HepG2 (cell line): ENCODE data around the gene UNC13D. TPM values are rescaled to one million over a fixed set of nuclear protein-coding genes. Genes with fewer than 3 reads are reported as not detected.

Source experiments
- ATAC-seq: fragments of 200-7000 bp; cut with Tn5 transposase; 3 replicates; pipeline ENCODE4 v1.9.1; 2020; ENCODE audit warnings: mild to moderate bottlenecking, moderate library complexity
- BruUV-seq: library from RNA; stranded (reverse); fragments of 400-500 nt; replicated peaks from 2 replicates; lab custom pipeline; 2021; lab: Mats Ljungman, UMichigan
- CTCF ChIA-PET: fragments of 300-600 bp; formaldehyde crosslinking; extraction: SDS; loops from one replicate; lab custom pipeline; 2021; ENCODE audit warnings: low total read pairs, inconsistent platforms, low intra/inter-chr PET ratio; lab: Yijun Ruan, JAX
- POLR2A ChIA-PET: fragments of 350-600 bp; sonication (Branson Sonifier 250); formaldehyde crosslinking; loops from one replicate; lab custom pipeline; 2020; ENCODE audit warnings: antibody characterized with exemption, inconsistent platforms; lab: Yijun Ruan, JAX
- DNase-seq: peaks from one replicate; pipeline ENCODE4 v3.0.0-alpha.2; 2015; ENCODE audit warnings: low spot score
- FAIRE-seq: peaks from 3 replicates; lab custom pipeline; 2011; peaks lifted over from hg19 to GRCh38; lab: Jason Lieb, UNC
- H2AFZ ChIP-seq: one replicate; pipeline ENCODE4 v1.6.1; 2011; ENCODE audit warnings: low read length, inconsistent platforms
- H3K27ac ChIP-seq: fragments of 300-600 bp; 3 replicates; pipeline ENCODE4 v1.8.0; 2011; ENCODE audit warnings: mixed run types, mild to moderate bottlenecking, mixed read lengths, low read length, inconsistent platforms; ENCODE audit not compliant: insufficient read depth; ENCODE audit errors: extremely low read length
- H3K27me3 ChIP-seq, 2 experiments: fragments of 200-600 bp in 1 of 2; 2 replicates in 1 of 2; 3 replicates in 1 of 2; pipeline versions ENCODE4 v1.6.0 to v1.8.0; 2011; ENCODE audit warnings: low read length in 2 of 2, mild to moderate bottlenecking in 2 of 2, moderate library complexity in 2 of 2, inconsistent platforms in 1 of 2; ENCODE audit not compliant: insufficient read depth in 2 of 2, control insufficient read depth in 1 of 2
- H3K36me3 ChIP-seq, 2 experiments: fragments of 200-600 bp in 1 of 2; replicated peaks in 1 of 2; 2 replicates in 1 of 2; 3 replicates in 1 of 2; pipeline versions ENCODE4 v1.5.1 to v1.8.0; 2011; ENCODE audit warnings: low read length in 2 of 2, inconsistent platforms in 1 of 2; ENCODE audit not compliant: insufficient read depth in 2 of 2, control insufficient read depth in 1 of 2
- H3K4me1 ChIP-seq: 2 replicates; pipeline ENCODE4 v1.5.1; 2012; ENCODE audit warnings: low read length, inconsistent platforms; ENCODE audit not compliant: insufficient read depth
- H3K4me2 ChIP-seq: 2 replicates; pipeline ENCODE4 v1.6.0; 2011; ENCODE audit warnings: low read depth, low read length, inconsistent platforms
- H3K4me3 ChIP-seq, 3 experiments: fragments of 200-600 bp in 1 of 3; sonication (generic), shearing (Covaris generic) in 1 of 3; replicated peaks in 1 of 3; 2 replicates each; pipeline ENCODE4 v1.5.1; 2011 to 2016; ENCODE audit warnings: low read length in 3 of 3, inconsistent platforms in 2 of 3, low read depth in 2 of 3, mild to moderate bottlenecking in 2 of 3, control low read depth in 1 of 3, mixed read lengths in 1 of 3; ENCODE audit not compliant: insufficient read depth in 1 of 3
- H3K79me2 ChIP-seq: one replicate; pipeline ENCODE4 v1.6.1; 2011; ENCODE audit warnings: low read length, inconsistent platforms; ENCODE audit not compliant: insufficient read depth
- H3K9ac ChIP-seq: 2 replicates; pipeline ENCODE4 v1.6.0; 2011; ENCODE audit warnings: mild to moderate bottlenecking, low read depth, low read length, inconsistent platforms; ENCODE audit not compliant: insufficient read depth
- H3K9me3 ChIP-seq: 2 replicates; pipeline ENCODE4 v1.5.1; 2012; ENCODE audit warnings: mild to moderate bottlenecking, low read length
- H4K20me1 ChIP-seq: 2 replicates; pipeline ENCODE4 v1.6.0; 2011; ENCODE audit warnings: inconsistent platforms, mild to moderate bottlenecking, low read length, moderate library complexity; ENCODE audit not compliant: insufficient read depth
- IRF1 ChIP-seq: sonication (generic); formaldehyde crosslinking; IDR thresholded peaks from 2 replicates; pipeline ENCODE4 v1.4.0; 2020; ENCODE audit warnings: low read depth, mild to moderate bottlenecking, missing genetic modification reagents
- MAFF ChIP-seq: IDR thresholded peaks from 2 replicates; pipeline ENCODE4 v1.6.1; 2011; ENCODE audit warnings: low read depth, low read length, improper control_type of control experiment
- MAFK ChIP-seq, 2 experiments: IDR thresholded peaks in 1 of 2; conservative IDR thresholded peaks in 1 of 2; 2 replicates each; pipeline ENCODE4 v1.6.1; 2011; ENCODE audit warnings: improper control_type of control experiment in 2 of 2, low read length in 2 of 2
- TOPORS ChIP-seq: sonication (generic); formaldehyde crosslinking; IDR thresholded peaks from 2 replicates; pipeline ENCODE4 v1.8.0; 2023; ENCODE audit warnings: mild to moderate bottlenecking, missing genetic modification reagents
- WGBS: methylation state at CpG from one replicate; pipeline ENCODE4 v1.1.6; 2017; ENCODE audit warnings: low lambda C conversion rate; 5-methylcytosine and 5-hydroxymethylcytosine counted together
- in situ Hi-C: cut with HindIII; loops from 2 replicates; pipeline ENCODE4 v1.10.0; 2017; ENCODE audit warnings: low pct_unique_long_range_greater_than_20kb; ENCODE audit not compliant: extremely low pct_ligation_motif_present
- intact Hi-C: fragments of 100-400 bp; cut with micrococcal nuclease; formaldehyde crosslinking; loops from one replicate; pipeline ENCODE4 v1.10.0; 2022; ENCODE audit not compliant: unreplicated experiment
- polyA plus RNA-seq, 8 experiments: library from polyadenylated mRNA; depleted of rRNA in 3 of 8; stranded (reverse) in 7 of 8; unstranded in 1 of 8; fragments of >200 nt; fragmentation: Illumina TruSeq in 4 of 8; extraction: Trizol in 4 of 8; gene quantifications; 2 replicates each; pipeline versions ENCODE4 v1.2.1 to v1.2.3, GENCODE V29; 2011 to 2016; ENCODE audit warnings: low read depth in 4 of 8, missing spikeins in 1 of 8, mixed read lengths in 1 of 8; ENCODE audit not compliant: insufficient read depth in 1 of 8
- total RNA-seq, 5 experiments: library from RNA; depleted of rRNA; stranded (reverse); fragments of >200 nt; fragmentation: Illumina TruSeq; extraction: Trizol; gene quantifications; 2 replicates each; pipeline ENCODE4 v1.2.3, GENCODE V29; 2016; ENCODE audit warnings: low read depth in 1 of 5
- TF ChIP-seq, protein P1 (sequence below): sonication (generic); IDR thresholded peaks from 2 replicates; pipeline ENCODE4 v1.6.1; 2016; ENCODE audit warnings: low read depth, borderline replicate concordance
- TF ChIP-seq, protein P2 (sequence below): sonication (generic); formaldehyde crosslinking; IDR thresholded peaks from 2 replicates; pipeline ENCODE4 v1.9.0; 2022; ENCODE audit warnings: missing genetic modification reagents, mild to moderate bottlenecking, borderline replicate concordance

The UNC13D gene
- total and polyA plus RNA-seq, 2 of the 13 experiments (the other 11 are each of a cell fraction or from before 2014, with no cell fraction given): 29.7 to 42.7 TPM

- ChIA-PET POLR2A (interaction anchor here (1.3 kb wide), 1 partner anchor 32 kb away, joined by 3 read pairs; no protein-coding TSS in a partner anchor), CTCF (no interaction called here)
Observed at GRCh38 chr17:75812096-75813013, 31.8 kb downstream of the UNC13D start.

GRCh38 chr17:75811174-75811573 lies 33.0 kb downstream of the UNC13D start:
- no peak overlapping the region for H3K27ac ChIP-seq
- intact Hi-C loops: no loop called here
- H3K4me3 ChIP-seq: no peak overlapping the region
- no peak overlapping the region for H3K4me2 ChIP-seq
- H4K20me1 ChIP-seq: no peaks in the 10 kb centered on the region
- H3K79me2 ChIP-seq: peaks cover 5% of the 10 kb centered on the region
- WGBS: 94% methylated on average over 7 of the region's 7 CpGs
- peaks cover 49 to 69% of the 10 kb centered on the region in 2 experiments for H3K36me3 ChIP-seq
- no TSS peak for BruUV-seq
- no peak for FAIRE-seq
- TF ChIP-seq MAFK (conservative IDR thresholded peaks at IDR 0.05 in 1 of 2, IDR thresholded peaks at IDR 0.05 in 1 of 2; ENCODE audit: low read length in 2 of 2): peak; percentile 22 to 66; a peak in 3 of 4 replicates
- TF ChIP-seq MAFF: 0 out of 2 replicates have a peak, but pooled peaks have one; percentile 21
- TF ChIP-seq IRF1 (CRISPR knock-in tag): no peak
- TF ChIP-seq, protein P1, sequence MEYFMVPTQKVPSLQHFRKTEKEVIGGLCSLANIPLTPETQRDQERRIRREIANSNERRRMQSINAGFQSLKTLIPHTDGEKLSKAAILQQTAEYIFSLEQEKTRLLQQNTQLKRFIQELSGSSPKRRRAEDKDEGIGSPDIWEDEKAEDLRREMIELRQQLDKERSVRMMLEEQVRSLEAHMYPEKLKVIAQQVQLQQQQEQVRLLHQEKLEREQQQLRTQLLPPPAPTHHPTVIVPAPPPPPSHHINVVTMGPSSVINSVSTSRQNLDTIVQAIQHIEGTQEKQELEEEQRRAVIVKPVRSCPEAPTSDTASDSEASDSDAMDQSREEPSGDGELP: no peak
- TF ChIP-seq, all 625 proteins: peak for 2
- no peak overlapping the region for H2AFZ ChIP-seq
- H3K9ac ChIP-seq: no peak overlapping the region
- H3K27me3 ChIP-seq: no peaks in the 10 kb centered on the region
- in situ Hi-C loops: no loop called here
- ChIA-PET POLR2A (interaction anchor here (0.6 to 1.5 kb wide), 2 partner anchors 31 to 39 kb away, joined by 3 read pairs; no protein-coding TSS in a partner anchor), CTCF (no interaction called here)
- no peaks in the 10 kb centered on the region for H3K4me1 ChIP-seq
- no peak for DNase-seq
- no peaks in the 10 kb centered on the region for H3K9me3 ChIP-seq
- ATAC-seq: no peak

More at GRCh38 chr17:75812096-75813013, 31.8 kb downstream of the UNC13D start:
- Histone ChIP-seq H3K4me2 (no peak overlapping the region), H3K27me3 (no peaks in the 10 kb centered on the region), H3K79me2 (no peaks in the 10 kb centered on the region), H3K9ac (no peak overlapping the region), H3K9me3 (no peaks in the 10 kb centered on the region), H3K4me1 (no peaks in the 10 kb centered on the region), H3K27ac (no peak overlapping the region), H2AFZ (no peak overlapping the region), H4K20me1 (no peaks in the 10 kb centered on the region), H3K4me3 (no peak overlapping the region), H3K36me3 (peaks cover 57 to 81% of the 10 kb centered on the region in 2 experiments)
- in situ Hi-C loops (no loop called here), intact Hi-C loops (no loop called here)
- FAIRE-seq (no peak), ATAC-seq (no peak), DNase-seq (no peak)
- TF ChIP-seq, protein P2, sequence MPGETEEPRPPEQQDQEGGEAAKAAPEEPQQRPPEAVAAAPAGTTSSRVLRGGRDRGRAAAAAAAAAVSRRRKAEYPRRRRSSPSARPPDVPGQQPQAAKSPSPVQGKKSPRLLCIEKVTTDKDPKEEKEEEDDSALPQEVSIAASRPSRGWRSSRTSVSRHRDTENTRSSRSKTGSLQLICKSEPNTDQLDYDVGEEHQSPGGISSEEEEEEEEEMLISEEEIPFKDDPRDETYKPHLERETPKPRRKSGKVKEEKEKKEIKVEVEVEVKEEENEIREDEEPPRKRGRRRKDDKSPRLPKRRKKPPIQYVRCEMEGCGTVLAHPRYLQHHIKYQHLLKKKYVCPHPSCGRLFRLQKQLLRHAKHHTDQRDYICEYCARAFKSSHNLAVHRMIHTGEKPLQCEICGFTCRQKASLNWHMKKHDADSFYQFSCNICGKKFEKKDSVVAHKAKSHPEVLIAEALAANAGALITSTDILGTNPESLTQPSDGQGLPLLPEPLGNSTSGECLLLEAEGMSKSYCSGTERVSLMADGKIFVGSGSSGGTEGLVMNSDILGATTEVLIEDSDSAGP (CRISPR knock-in tag): 0 out of 2 replicates have a peak, but pooled peaks have one; percentile 19
- TF ChIP-seq TOPORS (CRISPR knock-in tag): no peak
- WGBS: 98% methylated on average over 27 of the region's 27 CpGs
- no TSS peak for BruUV-seq
